ENCODE results near the gene ELAVL1.

ELAVL1 gene

GRCh38 chr19:7926727-7927604, 78.5 kb downstream of the ELAVL1 start:
- no peak for TF ChIP-seq Cebpa-rat (IDR thresholded peaks at IDR 0.05)
- H3K4me3 ChIP-seq: no peak overlapping the region
- H3K27ac ChIP-seq: no peak overlapping the region

GRCh38 chr19:7926021-7926726, 79.3 kb downstream of the ELAVL1 start, which contains the start of gene CTXN1:
TSS of gene CTXN1 (minus strand) at chr19:7926135. CDS start at chr19:7925538, 597 bp downstream.
- Histone ChIP-seq H3K4me3 (peak within 1 kb of the TSS; percentile 54 to 68 (median 59)), H3K36me3 (peaks cover 21 to 54% (median 40%) of the 10 kb centered on the region in 11 experiments), H3K27ac (peak within 1 kb of the TSS in 6 of 11 experiments; percentile 39 to 67 (median 52); a peak in 9 of 22 replicates), H3K4me1 (peaks cover 46 to 69% (median 61%) of the 10 kb centered on the region in 10 experiments), H3K9ac (peak within 1 kb of the TSS; percentile 28 to 78 (median 62); a peak in 19 of 22 replicates), H4K20me1 (peaks cover 0 to 88% (median 82%) of the 10 kb centered on the region in 11 experiments; a peak in 21 of 22 replicates), H3K9me3 (replicated peaks in 1 of 11) (no peaks in the 10 kb centered on the region), H3K4me2 (peak within 1 kb of the TSS; percentile 91 to 98 (median 94)), H3K27me3 (peaks cover 0 to 12% (median 0%) of the 10 kb centered on the region in 11 experiments; a peak in 4 of 22 replicates)
- TF ChIP-seq Cebpa-rat (IDR thresholded peaks at IDR 0.05): no peak

More at GRCh38 chr19:7926727-7927604, 78.5 kb downstream of the ELAVL1 start:
- H3K4me2 ChIP-seq: peak overlapping the region in 7 of 11 experiments; percentile 77 to 96 (median 88); a peak in 8 of 22 replicates
- H3K27me3 ChIP-seq: peaks cover 0 to 12% (median 0%) of the 10 kb centered on the region in 11 experiments; a peak in 4 of 22 replicates
- H3K9ac ChIP-seq: peak overlapping the region in 2 of 11 experiments; percentile 47 to 56; a peak in 1 of 22 replicates
- peaks cover 42 to 69% (median 61%) of the 10 kb centered on the region in 10 experiments for H3K4me1 ChIP-seq
- peaks cover 0 to 88% (median 82%) of the 10 kb centered on the region in 11 experiments; a peak in 21 of 22 replicates for H4K20me1 ChIP-seq
- no peaks in the 10 kb centered on the region for H3K9me3 ChIP-seq (replicated peaks in 1 of 11)
- H3K36me3 ChIP-seq: peaks cover 26 to 58% (median 48%) of the 10 kb centered on the region in 11 experiments

DNA sequence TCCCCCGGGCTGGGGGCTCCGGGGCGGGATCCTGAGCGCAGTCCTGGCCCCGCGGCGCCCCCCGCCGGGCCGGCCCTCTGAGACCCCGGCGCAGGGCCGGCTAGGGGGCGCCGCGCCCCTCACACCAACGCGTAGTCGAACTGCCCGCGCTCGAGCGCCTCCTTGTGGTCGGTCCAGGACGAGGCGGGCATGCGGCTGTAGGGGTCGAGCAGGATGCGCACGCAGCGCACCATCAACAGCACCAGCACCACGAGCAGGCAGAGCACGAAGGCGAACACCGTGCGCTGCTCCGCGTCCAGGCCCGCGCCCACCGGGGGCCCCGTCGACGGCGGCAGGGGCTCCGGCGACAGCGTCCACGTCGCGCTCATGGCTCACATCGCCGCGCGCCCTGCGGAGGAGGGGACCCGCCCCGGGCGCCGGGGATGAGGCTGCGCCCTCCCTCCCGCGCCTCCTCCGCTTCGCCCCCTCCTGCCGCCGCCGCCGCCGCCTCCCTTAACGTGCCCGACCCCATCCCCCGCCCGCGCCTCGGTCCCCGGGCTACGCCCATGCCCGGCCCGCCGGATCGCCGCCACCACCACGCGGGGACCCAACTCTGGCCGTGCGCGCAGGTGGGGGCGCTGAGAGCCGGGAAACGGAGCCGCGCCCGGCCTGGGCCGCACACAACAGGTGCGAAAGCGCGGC, 80.1 kb downstream of the ELAVL1 start:
- H4K20me1 ChIP-seq: peaks cover 0 to 83% (median 76%) of the 10 kb centered on the region in 11 experiments; a peak in 21 of 22 replicates
- H3K36me3 ChIP-seq: peaks cover 13 to 45% (median 32%) of the 10 kb centered on the region in 11 experiments
- H3K9me3 ChIP-seq (replicated peaks in 1 of 11): no peaks in the 10 kb centered on the region
- peak overlapping the region; percentile 54 to 68 (median 59) for H3K4me3 ChIP-seq
- no peak for TF ChIP-seq Cebpa-rat (IDR thresholded peaks at IDR 0.05)
- H3K4me1 ChIP-seq: peaks cover 38 to 64% (median 56%) of the 10 kb centered on the region in 10 experiments
- H3K27ac ChIP-seq: peak overlapping the region in 6 of 11 experiments; percentile 39 to 67 (median 52); a peak in 9 of 22 replicates
- H3K27me3 ChIP-seq: peaks cover 0 to 12% (median 0%) of the 10 kb centered on the region in 11 experiments; a peak in 4 of 22 replicates
- peak overlapping the region; percentile 28 to 78 (median 62); a peak in 19 of 22 replicates for H3K9ac ChIP-seq
- H3K4me2 ChIP-seq: peak overlapping the region; percentile 91 to 98 (median 94)

GRCh38 chr19:7924651-7925170, 80.7 kb downstream of the ELAVL1 start:
- Histone ChIP-seq H3K9ac (peak overlapping the region in 6 of 11 experiments; percentile 48 to 78 (median 62); a peak in 6 of 22 replicates), H3K36me3 (peaks cover 13 to 41% (median 28%) of the 10 kb centered on the region in 11 experiments; a peak in 21 of 22 replicates), H3K9me3 (replicated peaks in 1 of 11) (no peaks in the 10 kb centered on the region), H3K4me2 (peak overlapping the region; percentile 91 to 98 (median 94)), H3K27ac (no peak overlapping the region), H3K4me3 (peak overlapping the region in 9 of 10 experiments; percentile 54 to 68 (median 60); a peak in 15 of 20 replicates), H3K4me1 (peaks cover 37 to 61% (median 53%) of the 10 kb centered on the region in 10 experiments), H4K20me1 (peaks cover 0 to 79% (median 73%) of the 10 kb centered on the region in 11 experiments; a peak in 21 of 22 replicates), H3K27me3 (peaks cover 2 to 14% (median 3%) of the 10 kb centered on the region in 11 experiments)
- TF ChIP-seq Cebpa-rat (IDR thresholded peaks at IDR 0.05): no peak

- Histone ChIP-seq H3K27me3 (peaks cover 7 to 18% (median 8%) of the 10 kb centered on the region in 11 experiments), H3K9me3 (replicated peaks in 1 of 11) (no peaks in the 10 kb centered on the region), H4K20me1 (peaks cover 0 to 79% (median 69%) of the 10 kb centered on the region in 11 experiments; a peak in 21 of 22 replicates), H3K4me1 (peaks cover 42 to 61% (median 53%) of the 10 kb centered on the region in 10 experiments), H3K4me3 (no peak overlapping the region), H3K9ac (peak overlapping the region in 4 of 11 experiments; percentile 18 to 56 (median 38); a peak in 4 of 22 replicates), H3K36me3 (peaks cover 13 to 41% (median 28%) of the 10 kb centered on the region in 11 experiments; a peak in 21 of 22 replicates), H3K27ac (no peak overlapping the region), H3K4me2 (peak overlapping the region; percentile 38 to 96 (median 91))
- no peak for TF ChIP-seq Cebpa-rat (IDR thresholded peaks at IDR 0.05)
Measured at GRCh38 chr19:7924241-7924640, 81.2 kb downstream of the ELAVL1 start.

DNA sequence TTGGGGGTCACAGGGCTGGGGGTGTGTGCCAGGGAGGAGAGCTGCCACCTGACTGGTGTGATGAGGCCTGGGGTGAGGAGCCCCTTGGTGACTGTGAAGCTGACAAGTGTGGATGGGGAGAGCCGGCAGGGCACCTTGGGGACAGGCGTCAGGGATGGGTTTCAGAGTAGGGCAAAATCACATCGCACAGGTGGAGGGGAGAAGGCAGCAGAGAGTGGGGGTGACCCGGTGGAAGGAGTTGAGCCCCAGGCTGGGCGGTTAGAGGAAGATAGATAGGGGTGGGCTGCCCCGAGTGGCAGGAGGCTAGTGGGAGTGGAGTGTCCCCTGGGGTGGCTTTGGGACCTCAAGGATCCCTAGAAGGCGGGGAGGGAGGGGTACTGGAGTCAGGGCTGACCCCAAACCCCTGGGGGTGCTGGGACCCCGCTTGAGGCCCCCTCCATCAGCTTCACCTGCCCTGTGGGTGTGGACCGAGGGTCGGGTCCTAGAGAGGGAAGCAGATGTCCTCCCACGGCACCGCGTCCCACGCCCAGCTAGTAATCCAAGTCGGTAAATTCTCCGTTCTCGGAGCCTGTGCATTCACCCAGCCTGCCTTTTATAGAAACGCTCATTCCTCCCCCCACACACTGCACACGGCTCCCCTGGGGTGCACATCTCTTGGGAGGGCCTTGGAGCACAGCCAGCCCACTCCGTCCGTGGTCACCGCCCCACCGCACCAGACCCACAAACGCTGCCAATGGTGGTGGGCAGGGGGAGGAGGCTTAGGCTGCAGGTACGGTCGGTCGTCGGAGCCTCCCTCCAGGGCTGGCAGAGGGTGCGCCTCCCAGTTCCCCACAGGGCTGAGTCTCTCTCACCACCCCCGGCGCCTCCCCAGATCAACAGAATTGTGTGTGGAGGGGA, 81.9 kb downstream of the ELAVL1 start:
- H3K4me2 ChIP-seq: peak overlapping the region; percentile 38 to 96 (median 63)

More for the DNA sequence above, 81.9 kb downstream of the ELAVL1 start:
- Histone ChIP-seq H3K27me3 (peaks cover 14 to 25% (median 15%) of the 10 kb centered on the region in 11 experiments), H3K27ac (no peak overlapping the region), H3K4me1 (peaks cover 49 to 62% (median 53%) of the 10 kb centered on the region in 10 experiments), H3K4me3 (no peak overlapping the region), H3K9me3 (replicated peaks in 1 of 11) (no peaks in the 10 kb centered on the region), H3K9ac (peak overlapping the region in 6 of 11 experiments; percentile 18 to 85 (median 39); a peak in 9 of 22 replicates), H3K36me3 (peaks cover 13 to 38% (median 26%) of the 10 kb centered on the region in 11 experiments; a peak in 21 of 22 replicates), H4K20me1 (peaks cover 0 to 79% (median 65%) of the 10 kb centered on the region in 11 experiments; a peak in 21 of 22 replicates)
- no peak for TF ChIP-seq Cebpa-rat (IDR thresholded peaks at IDR 0.05)
